Measurements from ENCODE around the gene COMMD10. TPM values are rescaled to one million over a fixed set of nuclear protein-coding genes. Genes with fewer than 3 reads are reported as not detected.

COMMD10 gene
- total and polyA plus RNA-seq, 2 of the 4 experiments (the other 2 are of a cell fraction): 12.8 to 20.4 TPM

DNA sequence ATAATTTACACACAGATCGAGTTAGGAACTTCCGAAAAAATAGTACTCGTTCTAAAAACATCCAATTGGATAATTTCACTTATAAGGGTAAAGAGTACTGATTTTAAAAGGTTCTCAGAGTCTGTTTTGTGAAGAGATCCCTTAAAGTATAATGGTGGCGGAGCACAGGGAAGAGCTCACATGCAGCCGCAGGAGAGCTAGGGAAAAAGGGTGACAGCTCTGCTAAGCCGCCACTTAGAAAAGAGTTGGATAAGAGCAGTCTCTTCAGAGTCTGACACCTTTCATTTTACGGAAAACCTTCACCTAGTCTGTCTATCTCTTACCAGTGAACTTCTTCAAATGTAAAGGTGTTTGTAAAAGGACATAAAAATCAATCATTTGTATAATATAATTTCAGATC is 149.9 kb downstream of the COMMD10 start:
- ATAC-seq (ENCODE audit: low read depth) (no peak), DNase-seq (no peak)
- Histone ChIP-seq H3K14ac (replicated peaks; ENCODE audit: low read depth, low read length) (no peak overlapping the region), H3K4me3 (ENCODE audit: insufficient read depth, low read depth, low read length) (no peak overlapping the region), H3K9me3 (ENCODE audit: control insufficient read depth, insufficient read depth, low read length) (no peaks in the 10 kb centered on the region), H3K27ac (ENCODE audit: insufficient read depth, low read length) (no peak overlapping the region), H4K5ac (ENCODE audit: low read depth, low read length) (no peak overlapping the region), H3K79me1 (ENCODE audit: low read depth in 1 of 2, low read length in 2 of 2) (no peaks in the 10 kb centered on the region), H3K56ac (ENCODE audit: extremely low read depth, insufficient read depth, low read length) (no peak overlapping the region), H3K4me1 (ENCODE audit: control insufficient read depth, insufficient read depth, low read length) (no peaks in the 10 kb centered on the region), H2BK20ac (ENCODE audit: low read depth, low read length) (no peak overlapping the region), H2AK5ac (ENCODE audit: low read depth, low read length) (no peak overlapping the region), H3K23ac (ENCODE audit: low read depth, low read length) (no peak overlapping the region), H2BK120ac (ENCODE audit: low read depth, low read length) (no peak overlapping the region), H3K9ac (ENCODE audit: low read depth, low read length) (no peak overlapping the region), H2AFZ (replicated peaks; ENCODE audit: low read length, poor library complexity) (no peak overlapping the region), H3K36me3 (ENCODE audit: control insufficient read depth, insufficient read depth, low read length) (no peaks in the 10 kb centered on the region), H2AK9ac (replicated peaks; ENCODE audit: low read depth, low read length, poor library complexity) (no peak overlapping the region), H3K18ac (ENCODE audit: low read depth, low read length) (no peak overlapping the region), H3K27me3 (ENCODE audit: control insufficient read depth, insufficient read depth, low read length) (no peaks in the 10 kb centered on the region), H3K9me1 (ENCODE audit: insufficient read depth, low read length) (no peaks in the 10 kb centered on the region), H4K8ac (ENCODE audit: low read depth in 2 of 2, low read length in 2 of 2) (no peak overlapping the region), H4K91ac (ENCODE audit: insufficient read depth, low read depth, low read length) (no peak overlapping the region), H2BK5ac (ENCODE audit: low read depth, low read length, poor library complexity, severe bottlenecking) (no peak overlapping the region), H4K20me1 (ENCODE audit: insufficient read depth, low read length) (no peaks in the 10 kb centered on the region), H3K4me2 (ENCODE audit: low read depth, low read length) (no peak overlapping the region), H2BK15ac (ENCODE audit: low read depth, low read length) (no peak overlapping the region), H3K4ac (ENCODE audit: low read depth, low read length) (no peak overlapping the region)
- WGBS, 2 experiments (ENCODE audit: extremely low coverage in 2 of 2, insufficient read length in 1 of 2): 100% methylated on average over 1 of the region's 7 CpGs; no CpG with 5 or more reads in 1 of the 2 experiments
- BruUV-seq (replicated peaks): no TSS peak
- TF ChIP-seq NFE2L2 (IDR thresholded peaks at IDR 0.05; ENCODE audit: low read depth, low read length): no peak
- TF ChIP-seq, protein P1, sequence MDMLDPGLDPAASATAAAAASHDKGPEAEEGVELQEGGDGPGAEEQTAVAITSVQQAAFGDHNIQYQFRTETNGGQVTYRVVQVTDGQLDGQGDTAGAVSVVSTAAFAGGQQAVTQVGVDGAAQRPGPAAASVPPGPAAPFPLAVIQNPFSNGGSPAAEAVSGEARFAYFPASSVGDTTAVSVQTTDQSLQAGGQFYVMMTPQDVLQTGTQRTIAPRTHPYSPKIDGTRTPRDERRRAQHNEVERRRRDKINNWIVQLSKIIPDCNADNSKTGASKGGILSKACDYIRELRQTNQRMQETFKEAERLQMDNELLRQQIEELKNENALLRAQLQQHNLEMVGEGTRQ (IDR thresholded peaks at IDR 0.05; ENCODE audit: low read depth, low read length): no peak
- TF ChIP-seq MAZ (IDR thresholded peaks at IDR 0.05; ENCODE audit: borderline replicate concordance, low read depth, low read length): no peak
- TF ChIP-seq CHD1 (IDR thresholded peaks at IDR 0.05; ENCODE audit: low read depth, low read length): no peak
- TF ChIP-seq RAD21 (IDR thresholded peaks at IDR 0.05; ENCODE audit: low read length): no peak
- TF ChIP-seq ELK1 (IDR thresholded peaks at IDR 0.05; ENCODE audit: borderline replicate concordance, low read depth, low read length): no peak
- no peak for TF ChIP-seq FOS (IDR thresholded peaks at IDR 0.05; ENCODE audit: low read depth, low read length)
- TF ChIP-seq MAFK (IDR thresholded peaks at IDR 0.05; ENCODE audit: low read depth, low read length): no peak
- no peak for TF ChIP-seq RFX5 (IDR thresholded peaks at IDR 0.05; ENCODE audit: low read depth, low read length)
- dilution Hi-C loops (cut with HindIII; ENCODE audit: low sequenced_read_pairs, unreplicated experiment) (no loop called here), in situ Hi-C loops (cut with MboI; ENCODE audit: low sequenced_read_pairs) (no loop called here), intact Hi-C loops (cut with micrococcal nuclease) (no loop called here)
- ChIA-PET POLR2A (ENCODE audit: unreplicated experiment) (no interaction called here), CTCF (interaction anchor here (0.7 kb wide), 1 partner anchor 100 kb away, joined by 3 read pairs; no protein-coding TSS in a partner anchor)

Measured in IMR-90 (cell line).